ENCODE data around the gene KIF2A. TPM values are rescaled to one million over a fixed set of nuclear protein-coding genes. Genes with fewer than 3 reads are reported as not detected.
A peak's percentile ranks its signal among the peaks of the same experiment; 100 is the strongest.

The KIF2A gene
- 65.1 and 67.0 TPM in 2 replicates for total RNA-seq

DNA sequence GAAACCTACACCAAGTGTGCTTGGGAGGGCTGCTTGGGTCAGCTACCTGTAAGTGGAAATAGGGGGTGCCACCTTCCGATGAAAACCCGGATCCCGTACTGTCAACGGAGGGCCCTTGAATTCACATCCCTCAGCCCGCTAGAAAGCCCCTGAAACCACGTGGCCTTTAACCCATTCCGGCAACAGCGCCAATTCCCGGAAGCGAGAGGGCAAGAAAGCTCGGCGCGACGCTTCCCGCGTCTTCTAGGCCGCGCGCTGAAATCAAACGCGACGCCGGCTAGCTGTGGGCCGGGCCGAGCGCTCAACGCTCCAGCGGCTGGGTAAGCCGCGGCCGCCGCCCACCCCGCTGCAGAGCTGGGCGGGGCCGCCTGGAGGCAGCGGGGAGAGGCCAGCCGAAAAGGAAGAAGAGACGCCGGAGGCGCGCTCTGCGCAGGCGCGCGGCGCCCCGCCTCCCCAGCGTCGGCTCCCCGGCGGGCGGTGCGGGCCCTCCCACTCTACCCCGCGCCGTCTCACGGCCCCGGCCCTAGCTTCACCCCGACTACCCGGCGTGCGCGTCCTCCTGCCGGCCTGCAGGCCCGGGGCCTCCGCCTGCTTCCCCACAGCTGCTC, at the start of gene KIF2A:
TSS of gene KIF2A (plus strand) at position 492 of the 608 bp plus-strand sequence. CDS start 267 bp downstream, outside the sequence.
- peak; percentile 70 to 93 for DNase-seq (ENCODE audit: low read depth in 2 of 2)

DNA sequence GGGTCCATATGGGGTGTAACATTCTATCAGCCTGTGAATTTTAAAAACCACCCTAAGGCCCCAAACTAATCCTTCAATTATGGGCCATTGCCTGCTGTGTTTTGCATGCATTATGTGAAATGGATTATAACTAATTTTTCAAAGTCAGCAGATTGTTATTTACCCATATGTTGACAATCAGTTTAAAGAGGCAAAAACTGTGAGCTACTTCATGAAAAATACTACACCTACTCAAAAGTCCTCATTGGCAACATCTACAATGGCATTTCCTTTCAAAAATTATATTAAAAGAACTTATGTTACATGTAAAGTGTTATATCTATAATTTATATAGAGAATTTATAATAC, 49.0 kb upstream of the KIF2A start:
- no peak for DNase-seq (ENCODE audit: low read depth in 2 of 2)

DNA sequence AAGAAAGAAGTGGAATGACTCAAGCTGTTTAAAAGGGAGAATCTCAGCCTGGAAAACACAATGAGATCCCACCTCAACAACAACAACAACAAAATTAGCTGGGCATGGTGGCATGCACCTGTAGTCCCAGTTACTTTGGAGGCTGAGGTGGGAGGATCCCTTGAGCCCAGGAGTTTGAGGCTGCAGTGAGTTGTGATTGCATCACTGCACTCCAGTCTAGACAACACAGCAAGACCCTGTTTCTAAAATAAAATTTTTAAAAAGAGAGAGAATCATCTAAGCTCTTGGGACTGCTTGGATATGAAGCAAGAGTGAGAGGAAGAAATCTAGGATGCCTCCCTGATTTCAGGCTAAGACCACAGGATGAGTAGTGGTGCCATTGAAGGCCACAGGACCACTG, 47.4 kb upstream of the KIF2A start:
- DNase-seq (ENCODE audit: low read depth in 2 of 2), result no peak

DNA sequence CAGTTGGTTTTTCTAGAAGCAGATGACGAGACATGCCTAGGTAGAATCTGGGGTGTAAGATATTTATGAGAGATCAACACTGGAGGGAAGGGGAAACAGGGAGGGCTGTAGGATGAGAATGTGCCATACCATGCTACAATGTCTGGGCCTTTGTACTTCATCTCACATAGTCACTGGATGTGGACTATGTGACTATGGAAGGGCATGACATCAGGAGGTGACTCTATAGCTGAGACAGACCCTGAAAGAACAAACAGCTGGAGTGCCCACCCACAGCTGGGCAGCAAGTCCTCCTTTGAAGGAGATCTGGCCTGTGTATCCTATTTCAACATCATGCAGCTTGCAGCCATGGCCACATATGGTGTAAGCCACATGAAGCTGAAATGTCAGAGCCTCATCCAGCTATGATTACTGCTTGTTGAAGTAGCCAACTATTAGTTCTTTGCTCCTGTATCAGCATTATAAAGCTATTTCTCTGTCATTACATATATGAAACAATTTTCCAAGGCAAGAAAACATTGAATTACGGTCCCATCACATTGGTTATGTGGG, 46.2 kb upstream of the KIF2A start:
- DNase-seq (ENCODE audit: low read depth in 2 of 2), result no peak

DNA sequence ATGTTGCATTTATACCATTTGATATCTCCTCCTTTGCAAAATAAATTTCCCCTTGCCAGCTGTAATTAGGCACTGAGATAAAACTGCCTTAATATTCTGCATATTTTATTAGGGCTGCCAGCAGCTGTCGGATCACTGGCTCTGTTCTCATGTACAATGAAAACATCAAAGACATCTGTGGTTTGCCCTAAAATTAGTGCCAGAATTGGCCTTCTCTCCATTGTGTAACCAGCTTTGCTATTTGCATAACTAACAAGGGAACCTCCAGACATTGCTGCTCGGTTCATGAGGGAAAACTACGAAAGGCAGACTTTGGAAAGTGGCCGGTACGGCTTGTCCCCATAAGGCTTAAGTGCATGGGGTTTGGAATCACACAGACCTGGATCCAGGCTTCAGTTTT, 45.5 kb upstream of the KIF2A start:
- DNase-seq (ENCODE audit: low read depth in 2 of 2), result no peak

DNA sequence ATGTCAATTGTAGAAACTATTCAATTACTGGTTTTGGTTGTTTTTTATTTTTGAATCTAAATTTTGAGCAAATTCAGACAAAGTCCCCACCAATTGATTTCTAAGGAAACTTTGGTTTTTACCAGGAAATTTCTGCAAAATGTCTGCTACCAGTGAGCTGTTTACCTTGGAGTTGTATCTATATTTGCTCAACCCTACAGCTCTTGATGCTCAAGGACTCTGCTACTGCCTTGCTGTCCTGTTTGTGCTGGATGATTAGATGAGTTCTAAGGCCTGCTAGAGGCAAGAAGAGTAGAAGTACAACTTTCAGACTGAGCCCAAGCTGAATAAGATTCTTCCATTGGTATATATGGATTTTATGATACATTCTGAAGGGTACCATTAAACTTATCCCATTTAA, 42.6 kb upstream of the KIF2A start:
- DNase-seq (ENCODE audit: low read depth in 2 of 2), result no peak

DNA sequence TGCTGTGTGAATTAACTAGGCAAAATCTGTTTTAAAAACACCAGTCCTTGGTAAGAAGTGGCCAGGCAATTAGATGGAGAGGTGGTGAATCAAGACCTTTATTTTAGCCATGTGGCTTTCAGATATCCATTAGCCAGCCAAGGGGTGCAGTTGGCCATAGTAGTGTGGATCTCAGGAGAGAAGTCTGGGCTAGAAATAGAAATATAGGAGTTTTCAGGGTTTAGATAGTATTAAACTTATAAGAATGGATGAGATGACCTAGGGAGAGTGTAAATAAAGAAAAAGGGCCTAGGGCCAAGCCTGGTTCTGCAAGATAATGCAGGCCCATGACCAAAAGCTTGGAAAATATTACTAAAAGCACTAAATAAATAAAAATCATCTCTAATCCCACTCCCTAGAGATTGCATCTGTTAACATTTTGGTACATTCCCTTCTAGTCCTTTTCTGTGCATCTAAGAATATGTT, 40.3 kb upstream of the KIF2A start:
- no peak for DNase-seq (ENCODE audit: low read depth in 2 of 2)

DNA sequence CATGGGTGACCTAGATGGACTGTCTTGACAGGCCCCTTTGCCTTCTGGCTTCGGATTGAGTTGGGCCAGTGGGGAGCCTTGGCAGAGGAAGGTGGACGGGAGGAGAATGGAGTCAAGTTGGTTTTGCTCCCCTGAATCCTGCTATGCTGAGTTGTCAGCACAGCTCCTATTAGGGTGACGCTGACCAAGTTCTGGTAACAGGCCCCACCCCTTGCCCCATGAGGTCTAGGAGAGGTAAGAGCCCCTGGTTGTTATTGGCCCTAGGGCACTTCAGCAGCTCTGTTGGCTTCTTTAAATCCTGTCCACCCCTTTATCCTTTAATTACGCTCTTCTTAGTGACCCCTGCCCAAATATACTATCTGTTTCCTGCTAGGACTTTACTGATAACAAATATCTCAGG, 39.4 kb upstream of the KIF2A start:
- no peak for DNase-seq (ENCODE audit: low read depth in 2 of 2)

DNA sequence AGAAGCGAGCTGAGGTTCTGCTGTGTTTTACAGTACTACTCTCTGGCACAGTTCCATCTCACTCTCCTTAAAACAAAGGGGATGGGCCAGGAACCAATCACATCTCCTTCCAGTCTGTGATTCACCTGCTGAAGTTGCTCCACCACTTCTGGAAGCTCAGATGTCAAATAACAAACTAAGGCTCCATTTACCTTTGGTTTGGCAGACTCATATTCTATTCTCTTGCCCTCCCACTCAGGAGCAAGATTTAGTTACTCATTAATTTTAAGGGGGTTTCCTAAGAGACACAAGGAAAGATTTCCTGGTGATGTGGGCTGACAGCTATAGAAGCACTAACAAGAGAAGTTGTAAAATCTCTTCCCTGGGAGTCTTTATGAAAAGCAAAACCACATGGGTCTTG, 37.8 kb upstream of the KIF2A start:
- peak in 1 of 2 donors; percentile 9 for DNase-seq (ENCODE audit: low read depth in 2 of 2)

DNA sequence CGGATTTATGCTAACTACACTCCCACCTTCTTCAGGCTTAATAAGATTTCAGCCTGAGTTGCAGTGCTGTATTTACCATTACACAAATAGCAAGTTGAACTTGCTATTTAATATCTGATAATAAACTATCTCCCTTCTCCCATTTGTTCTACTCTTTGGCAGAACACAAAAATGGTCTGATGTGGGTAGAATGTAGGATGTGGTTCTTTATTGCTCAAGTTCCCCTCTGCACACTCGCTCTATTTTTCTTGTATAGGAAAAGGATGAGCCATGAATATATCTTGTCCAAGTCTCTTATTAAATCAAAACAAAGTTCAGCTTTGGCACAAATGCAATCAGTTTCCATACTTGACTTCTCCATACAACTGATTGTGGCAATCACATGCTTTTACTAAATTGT, 37.2 kb upstream of the KIF2A start:
- no peak for DNase-seq (ENCODE audit: low read depth in 2 of 2)

DNA sequence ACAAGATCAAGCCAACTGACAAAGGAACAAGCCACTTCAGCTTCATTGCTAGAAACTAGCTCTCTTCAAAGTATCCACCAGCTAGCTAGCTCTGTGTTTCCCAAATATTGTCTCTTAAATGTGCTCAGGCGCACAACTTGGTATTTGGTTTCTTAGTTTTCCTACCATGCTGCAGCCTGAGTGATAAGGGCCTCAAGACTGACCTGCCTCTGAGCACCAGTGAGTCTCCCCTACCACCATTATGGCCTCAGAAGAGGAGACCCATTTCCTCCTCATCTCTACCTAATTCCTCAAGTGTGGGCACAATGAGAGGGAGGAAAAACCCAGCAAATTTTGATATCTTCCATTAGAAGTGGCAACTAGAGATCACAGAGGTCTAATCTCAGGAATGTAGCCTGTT, 34.6 kb upstream of the KIF2A start:
- DNase-seq (ENCODE audit: low read depth in 2 of 2), result no peak

DNA sequence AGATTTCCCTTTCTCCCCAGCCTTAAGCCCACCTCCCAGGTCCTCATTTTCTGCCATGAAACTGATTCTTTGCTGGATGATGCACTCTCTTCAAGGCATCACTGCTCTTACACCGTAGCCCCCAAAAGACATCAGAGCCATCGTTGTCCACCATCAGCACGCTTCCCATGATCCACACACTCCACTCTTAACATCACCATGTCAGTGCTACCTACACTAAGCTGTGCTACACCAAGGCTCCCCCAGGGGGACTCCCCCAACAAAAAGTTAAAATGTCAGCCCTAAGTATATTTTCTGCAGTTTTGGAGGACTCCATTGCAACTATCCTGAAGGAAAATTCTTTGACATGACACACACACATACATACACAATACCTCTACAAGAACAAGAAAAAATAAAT, 34.1 kb upstream of the KIF2A start:
- DNase-seq (ENCODE audit: low read depth in 2 of 2), result no peak

DNA sequence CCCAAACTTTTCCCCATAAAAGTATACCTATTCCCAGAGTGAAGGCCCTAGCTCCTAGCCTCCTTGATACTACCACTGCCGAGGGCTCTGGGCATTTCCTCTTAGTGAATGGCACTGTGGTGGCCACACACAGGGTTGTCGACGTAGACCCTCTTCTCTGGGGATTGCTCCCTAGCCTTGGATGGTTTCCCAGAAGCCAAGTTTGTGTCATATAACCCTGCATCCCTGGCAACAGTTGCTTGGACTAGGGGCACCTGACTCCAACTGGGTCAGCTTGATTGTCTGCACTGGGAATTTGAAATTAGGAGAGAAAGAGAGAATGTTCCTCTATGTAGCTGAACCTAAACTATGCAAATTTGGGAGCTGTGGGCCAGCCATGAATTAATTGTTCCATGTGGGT, 32.3 kb upstream of the KIF2A start:
- no peak for DNase-seq (ENCODE audit: low read depth in 2 of 2)

DNA sequence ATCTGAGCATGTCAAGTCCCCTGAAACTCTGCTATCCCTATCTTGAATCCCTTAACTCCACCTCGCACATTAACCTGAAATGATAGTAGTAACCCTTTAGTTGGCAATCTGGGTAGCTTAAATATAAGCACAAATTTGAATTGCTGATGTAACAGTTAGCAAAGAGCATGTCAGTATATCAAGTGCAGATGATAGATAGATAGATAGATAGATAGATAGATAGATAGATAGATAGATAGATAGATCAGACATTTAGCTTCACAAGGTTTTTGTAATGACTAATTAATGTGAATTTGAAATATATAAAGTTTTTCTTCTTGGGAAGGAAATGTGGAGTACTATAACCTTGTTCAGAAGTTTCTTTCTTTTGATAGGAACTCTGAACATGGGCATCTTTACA, 30.4 kb upstream of the KIF2A start:
- DNase-seq (ENCODE audit: low read depth in 2 of 2), result no peak

DNA sequence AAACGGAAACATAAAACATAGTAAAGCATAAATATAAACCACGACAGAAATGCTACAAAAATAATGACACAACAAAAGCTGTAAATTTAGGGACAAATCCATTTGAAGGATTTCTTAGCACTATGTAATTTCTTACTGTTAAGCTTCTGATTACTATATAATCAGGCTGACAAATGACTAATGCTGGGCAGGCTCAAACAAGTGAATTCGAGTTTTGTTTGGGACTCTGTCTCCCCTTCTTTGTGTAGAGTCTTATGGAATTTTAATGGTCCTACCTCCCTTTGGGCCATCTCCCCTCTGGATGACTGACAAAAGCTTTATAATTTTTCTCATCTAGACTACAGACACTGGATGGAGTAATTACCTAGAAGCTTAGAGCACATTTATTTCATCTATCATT, 24.6 kb upstream of the KIF2A start:
- DNase-seq (ENCODE audit: low read depth in 2 of 2), result no peak

DNA sequence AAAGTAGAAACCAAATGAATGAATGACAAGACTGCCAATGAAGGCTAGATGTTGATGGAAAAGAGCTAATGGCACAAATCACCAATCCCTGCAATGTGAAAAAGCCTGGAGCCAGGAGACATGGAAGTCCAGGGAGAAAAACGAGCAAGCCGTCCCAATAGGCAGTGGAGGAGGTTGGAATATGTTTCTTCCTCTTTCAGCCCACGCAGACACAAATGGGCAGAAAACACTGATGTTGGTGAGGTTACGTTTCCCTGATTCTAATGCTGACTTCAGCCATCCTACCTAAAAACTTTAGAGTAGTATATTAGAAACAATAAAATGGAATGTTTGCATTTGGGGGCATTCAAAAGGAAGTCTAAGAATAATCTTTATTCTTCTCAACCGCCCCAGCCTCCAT, 23.9 kb upstream of the KIF2A start:
- DNase-seq (ENCODE audit: low read depth in 2 of 2), result no peak

DNA sequence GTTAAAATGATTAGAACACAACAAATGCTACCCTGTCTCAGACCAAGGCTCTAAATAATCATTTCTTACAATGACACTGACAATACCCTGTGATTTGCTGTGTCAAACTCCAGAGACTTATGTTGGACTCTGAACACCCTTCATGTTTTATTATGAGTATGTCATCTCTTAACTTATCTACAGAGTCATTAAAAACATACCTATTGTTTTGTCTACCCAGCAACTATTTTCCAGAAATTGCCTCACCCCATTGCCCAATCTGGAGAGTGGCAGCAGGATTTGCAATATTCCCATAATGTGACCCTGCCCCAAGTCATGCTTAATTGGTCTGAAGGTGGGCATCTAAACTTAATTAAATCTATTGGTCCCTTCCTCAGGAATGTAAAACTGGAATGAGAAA, 23.0 kb upstream of the KIF2A start:
- DNase-seq (ENCODE audit: low read depth in 2 of 2), result no peak

DNA sequence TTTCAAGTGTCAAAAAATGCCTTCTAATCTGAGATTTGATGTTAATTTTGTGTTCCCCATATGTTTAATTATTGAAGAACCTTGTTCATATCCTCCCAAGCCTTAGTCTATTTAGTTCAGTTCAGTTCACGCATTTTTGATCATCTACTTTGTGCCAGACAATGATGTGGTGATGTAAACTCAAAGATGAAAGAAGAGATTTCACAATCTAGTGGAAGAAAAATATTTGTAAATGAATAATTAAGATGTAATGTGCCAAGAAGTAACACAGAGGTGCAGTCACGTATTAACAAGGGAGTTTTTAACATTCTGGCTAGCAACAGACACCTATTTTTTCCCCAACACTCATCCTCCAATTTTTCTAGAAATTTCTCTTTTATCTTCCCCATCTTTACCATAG, 22.1 kb upstream of the KIF2A start:
- DNase-seq (ENCODE audit: low read depth in 2 of 2), result no peak

DNA sequence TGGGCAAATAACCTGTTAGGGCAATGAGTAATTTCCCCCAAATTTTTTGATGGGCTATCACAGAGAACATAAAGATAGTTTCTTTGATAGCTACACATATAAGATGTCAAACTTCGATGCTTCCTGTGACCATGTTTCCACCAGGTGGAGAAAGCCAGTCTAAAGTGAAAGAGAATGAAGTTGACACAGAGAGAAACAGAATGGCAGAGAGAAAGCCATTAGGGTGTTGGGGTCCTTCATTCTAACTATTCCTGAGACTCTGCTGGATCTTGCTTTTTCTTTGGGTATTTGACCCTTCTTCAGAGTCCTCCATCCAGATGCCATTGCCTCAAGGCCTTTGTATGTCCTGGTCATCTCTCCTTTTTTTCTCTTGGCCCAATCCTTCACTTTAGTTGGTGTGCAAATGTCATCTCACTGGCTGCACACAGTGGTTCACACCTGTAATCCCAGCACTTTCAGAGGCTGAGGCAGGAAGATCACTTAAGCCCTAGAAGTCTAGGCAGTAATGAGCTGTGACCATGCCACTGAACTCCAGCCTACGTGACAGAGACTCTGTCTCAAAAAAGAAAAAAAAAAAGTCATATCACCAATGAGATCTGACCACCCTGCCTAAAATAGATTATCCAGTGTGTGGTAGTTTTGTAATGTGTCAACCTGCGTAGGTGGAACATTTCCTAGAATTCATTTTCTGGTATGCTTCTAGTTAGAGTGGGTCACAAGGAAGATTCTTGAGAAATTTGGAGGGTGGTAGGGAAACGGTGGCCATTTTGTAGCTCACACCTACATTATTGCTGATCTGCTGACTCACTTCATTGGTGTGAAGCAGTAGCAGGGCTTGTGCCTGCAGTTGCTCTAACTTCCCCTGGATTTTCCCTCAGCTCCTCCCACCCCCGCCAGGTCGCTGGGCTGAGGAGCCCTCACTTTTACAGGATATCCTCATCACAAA, 20.8 kb upstream of the KIF2A start:
- DNase-seq (ENCODE audit: low read depth in 2 of 2), result no peak

DNA sequence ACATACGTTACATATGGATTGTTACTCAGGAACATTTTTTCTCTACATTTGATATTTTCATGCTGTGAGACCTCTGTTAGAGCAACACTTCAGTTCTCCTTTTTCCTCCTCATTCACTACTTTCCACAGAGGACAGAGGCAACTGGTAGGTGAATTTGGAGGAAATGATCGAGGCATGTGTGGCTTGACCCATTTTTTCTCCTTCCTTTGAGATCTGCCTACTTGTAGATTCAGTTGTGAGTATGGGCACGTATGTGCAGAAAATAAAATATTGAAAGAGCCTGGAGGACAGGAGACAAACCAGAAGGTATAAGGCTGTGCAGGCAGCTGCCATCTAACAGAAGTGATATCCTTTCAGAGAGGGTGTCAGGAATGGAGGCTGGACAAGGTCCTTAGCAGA, 19.2 kb upstream of the KIF2A start:
- DNase-seq (ENCODE audit: low read depth in 2 of 2), result no peak

DNA sequence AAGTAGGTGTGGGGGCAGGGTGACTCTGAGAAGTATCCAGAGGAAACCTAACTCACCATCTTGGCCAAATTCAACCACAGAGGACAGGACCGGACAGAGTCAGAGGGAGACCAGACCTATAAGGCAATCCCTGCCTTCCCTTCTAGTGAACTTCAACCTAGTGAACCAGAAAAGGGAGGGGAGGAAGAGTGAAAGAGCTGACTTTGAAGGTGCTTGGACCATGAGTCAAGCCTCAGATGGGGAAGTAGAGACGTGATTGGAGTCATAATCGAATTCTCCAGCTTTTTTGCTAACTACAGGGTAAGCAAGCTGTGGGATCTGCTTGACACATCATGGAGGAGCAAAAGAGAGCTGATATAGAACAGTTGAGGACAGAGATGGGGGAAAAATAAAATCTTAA, 18.8 kb upstream of the KIF2A start:
- no peak for DNase-seq (ENCODE audit: low read depth in 2 of 2)

DNA sequence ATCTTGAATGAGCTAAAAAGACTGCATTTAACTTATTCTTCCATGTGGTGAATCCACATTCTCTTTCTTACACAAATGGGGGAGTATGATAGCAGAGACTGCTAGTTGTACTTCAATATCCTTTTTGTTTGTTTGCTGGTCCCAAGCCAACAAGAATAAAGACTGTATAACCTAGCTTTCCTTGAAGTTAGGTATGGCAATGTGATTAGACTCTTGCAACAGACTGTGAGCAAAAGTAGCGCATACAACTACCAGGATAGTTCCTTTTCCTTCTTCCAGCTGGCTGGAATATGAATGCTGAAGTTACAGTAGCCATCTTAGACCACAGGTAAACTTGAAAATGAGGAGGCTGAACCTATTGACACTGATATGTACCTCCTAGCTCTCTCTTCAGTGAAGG, 17.9 kb upstream of the KIF2A start:
- DNase-seq (ENCODE audit: low read depth in 2 of 2), result no peak

DNA sequence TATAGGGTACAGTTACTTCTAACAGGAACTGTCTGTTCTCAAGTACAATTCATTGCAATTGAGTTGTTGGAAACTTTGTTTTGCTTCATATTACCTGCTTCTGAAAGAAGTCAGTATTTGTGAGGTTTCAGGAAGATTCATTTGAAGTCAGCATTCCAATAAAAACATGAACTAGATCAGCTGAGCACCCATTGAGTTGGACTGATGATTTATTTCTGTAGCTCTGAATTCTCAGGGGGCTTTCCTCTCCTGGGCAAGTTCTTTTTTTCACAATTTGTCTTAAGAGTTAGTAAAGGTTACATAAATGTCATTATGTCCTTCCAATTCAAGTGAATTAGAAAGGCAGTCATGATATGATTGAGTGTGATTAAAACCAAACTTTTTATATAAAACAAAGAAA, 16.2 kb upstream of the KIF2A start:
- no peak for DNase-seq (ENCODE audit: low read depth in 2 of 2)
